GM12801 (cell line): ENCODE results near the gene ZNF142.

Experiments
- CTCF ChIP-seq: IDR thresholded peaks from one replicate; pipeline ENCODE4 v1.5.1; 2011; ENCODE audit warnings: control low read depth; ENCODE audit not compliant: insufficient read length; ENCODE audit errors: extremely low read depth

Gene ZNF142

DNA sequence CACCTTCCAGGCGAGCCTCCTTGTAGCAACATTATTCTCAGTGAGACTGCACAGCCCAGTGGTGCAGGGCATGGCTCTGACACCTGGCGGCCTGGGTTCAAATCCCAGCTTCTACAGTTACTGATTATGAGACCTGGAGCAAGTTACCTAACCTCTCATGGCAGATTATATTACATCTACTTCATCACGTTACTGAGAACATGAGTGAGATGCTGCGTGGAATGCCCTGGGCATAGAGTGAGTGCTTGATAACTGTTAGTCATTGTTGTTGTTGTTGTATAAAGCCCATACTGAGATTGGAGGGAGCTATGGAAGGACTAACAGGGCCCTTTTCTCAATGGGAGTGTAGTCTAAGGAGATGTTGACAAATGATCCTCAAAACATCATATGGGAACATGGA lies 33.1 kb downstream of the ZNF142 start:
- no peak for TF ChIP-seq CTCF

DNA sequence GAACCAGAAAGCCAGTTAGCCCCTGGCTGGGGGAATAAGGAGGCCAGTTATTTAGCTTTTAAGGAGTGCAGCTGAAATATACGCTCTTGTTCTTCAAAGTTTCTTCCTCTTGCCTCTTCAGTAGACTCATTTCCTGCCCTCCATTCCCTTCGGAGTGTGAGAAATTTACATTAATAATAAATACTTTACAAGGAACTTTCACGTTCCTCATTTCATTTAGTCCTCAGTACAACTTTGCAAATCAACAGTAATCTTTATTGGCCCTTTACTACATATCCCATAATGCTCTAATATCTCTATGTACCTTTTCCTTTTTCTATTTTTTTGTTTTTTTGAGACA lies 36.1 kb downstream of the ZNF142 start:
- no peak for TF ChIP-seq CTCF

- TF ChIP-seq CTCF = no peak
Measured at GRCh38 chr2:218622606-218623365, 36.6 kb downstream of the ZNF142 start.

GRCh38 chr2:218621007-218621406 lies 38.4 kb downstream of the ZNF142 start:
- TF ChIP-seq CTCF = no peak

DNA sequence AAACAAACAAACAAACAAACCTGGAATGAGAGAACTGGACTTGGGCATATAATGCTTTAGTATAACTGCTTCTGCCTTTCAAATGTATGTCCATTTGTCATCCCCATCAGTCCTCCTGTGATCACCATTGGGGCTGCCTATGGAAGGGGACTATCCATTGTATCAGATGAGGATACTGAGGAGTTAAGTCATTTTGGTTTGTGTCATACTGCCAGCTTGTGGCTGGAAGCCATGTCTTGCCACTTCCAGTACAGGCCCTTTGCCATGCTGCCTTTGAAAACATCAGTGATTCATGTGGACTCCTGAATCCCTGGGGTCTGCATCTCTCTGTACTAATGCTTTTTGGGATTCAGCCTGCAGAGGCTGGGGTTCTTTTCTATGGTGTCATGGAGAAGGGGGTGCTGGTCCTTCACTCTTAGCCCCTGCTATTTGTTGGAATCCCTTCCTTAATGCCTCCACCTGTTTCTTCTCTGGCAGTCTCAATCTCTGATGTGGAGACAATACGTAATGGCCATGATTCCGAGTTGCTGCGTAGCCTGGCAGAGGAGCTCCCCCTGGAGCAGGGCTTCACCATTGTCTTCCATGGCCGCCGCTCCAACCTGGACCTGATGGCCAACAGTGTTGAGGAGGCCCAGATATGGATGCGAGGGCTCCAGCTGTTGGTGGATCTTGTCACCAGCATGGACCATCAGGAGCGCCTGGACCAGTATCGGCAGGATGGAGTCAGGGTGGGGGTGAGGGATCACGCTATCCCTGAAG lies 41.1 kb downstream of the ZNF142 start:
- TF ChIP-seq CTCF = no peak

DNA sequence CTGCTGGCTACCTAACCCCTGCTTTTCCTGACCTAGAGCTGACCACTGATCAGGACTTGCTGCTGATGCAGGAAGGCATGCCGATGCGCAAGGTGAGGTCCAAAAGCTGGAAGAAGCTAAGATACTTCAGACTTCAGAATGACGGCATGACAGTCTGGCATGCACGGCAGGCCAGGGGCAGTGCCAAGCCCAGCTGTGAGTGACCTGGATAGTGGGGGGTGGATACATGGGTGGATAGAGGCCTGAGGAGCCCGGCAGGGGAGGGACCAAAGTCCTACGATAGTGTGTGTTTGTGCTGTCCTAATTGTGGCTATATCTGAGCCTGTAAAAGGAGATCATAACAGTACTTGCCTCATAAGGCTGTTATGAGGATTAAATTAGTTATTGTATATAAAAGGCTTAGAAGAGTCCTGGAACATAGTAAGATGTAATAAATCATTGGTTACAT lies 43.5 kb downstream of the ZNF142 start:
- no peak for TF ChIP-seq CTCF

GRCh38 chr2:218607436-218608115 lies 51.8 kb downstream of the ZNF142 start, which contains the start of gene PLCD4:
PLCD4 (plus strand) TSS chr2:218607899; CDS start chr2:218615740, 7,841 bp downstream.
- no peak for TF ChIP-seq CTCF
